ENCODE results near the gene TEN1. TPM values are rescaled to one million over a fixed set of nuclear protein-coding genes. Genes with fewer than 3 reads are reported as not detected.

Gene TEN1
- polyA plus RNA-seq, result 10 to 100 TPM; 42.7 to 43.7 TPM

- no peaks in the 10 kb centered on the region for H3K36me3 ChIP-seq (ENCODE audit: control insufficient read depth in 2 of 2, insufficient read depth in 2 of 2, low read length in 1 of 2)
- H3K4me1 ChIP-seq (ENCODE audit: control insufficient read depth in 2 of 2, insufficient read depth in 2 of 2, low read length in 1 of 2), result no peaks in the 10 kb centered on the region
- H3K27ac ChIP-seq (ENCODE audit: low read depth in 2 of 2, low read length in 1 of 2), result peak within 1 kb of the TSS; percentile 90 to 100
- WGBS, 2 donors, result 0% methylated on average over 71 to 72 of the region's 72 CpGs
- H3K9me3 ChIP-seq (ENCODE audit: control insufficient read depth in 2 of 2, insufficient read depth in 1 of 2, low read depth in 1 of 2, low read length in 1 of 2), result no peaks in the 10 kb centered on the region
- no peaks in the 10 kb centered on the region for H3K27me3 ChIP-seq (ENCODE audit: control insufficient read depth in 1 of 2, insufficient read depth in 2 of 2, low read length in 2 of 2)
- peak within 1 kb of the TSS; percentile 75 to 99 for H3K4me3 ChIP-seq (ENCODE audit: low read depth in 1 of 2, low read length in 2 of 2)
Observed at GRCh38 chr17:75978938-75979704, at the start of gene TEN1, which contains the start of gene ACOX1. TSS of gene TEN1 (plus strand) at chr17:75979240. CDS start at chr17:75986193, 6,953 bp downstream. TSS of gene ACOX1 (minus strand) at chr17:75979166. CDS start at chr17:75979073, 93 bp downstream.

GRCh38 chr17:75931062-75931461 is 48.0 kb upstream of the TEN1 start:
- Histone ChIP-seq H3K4me1 (ENCODE audit: control insufficient read depth in 2 of 2, insufficient read depth in 2 of 2, low read length in 1 of 2) (peaks cover 0 to 14% of the 10 kb centered on the region in 2 donors), H3K4me3 (ENCODE audit: low read depth in 1 of 2, low read length in 2 of 2) (no peak overlapping the region), H3K36me3 (ENCODE audit: control insufficient read depth in 2 of 2, insufficient read depth in 2 of 2, low read length in 1 of 2) (no peaks in the 10 kb centered on the region), H3K9me3 (ENCODE audit: control insufficient read depth in 2 of 2, insufficient read depth in 1 of 2, low read depth in 1 of 2, low read length in 1 of 2) (no peaks in the 10 kb centered on the region), H3K27ac (ENCODE audit: low read depth in 2 of 2, low read length in 1 of 2) (no peak overlapping the region), H3K27me3 (ENCODE audit: control insufficient read depth in 1 of 2, insufficient read depth in 2 of 2, low read length in 2 of 2) (no peaks in the 10 kb centered on the region)
- WGBS, 2 donors, result 93 to 94% methylated on average over 4 of the region's 4 CpGs

- peak overlapping the region; percentile 16 to 81 for H3K27ac ChIP-seq (ENCODE audit: low read depth in 2 of 2, low read length in 1 of 2)
- WGBS, 2 donors, result 80 to 82% methylated on average over 5 of the region's 5 CpGs
- H3K4me1 ChIP-seq (ENCODE audit: control insufficient read depth in 2 of 2, insufficient read depth in 2 of 2, low read length in 1 of 2), result peaks cover 0 to 1% of the 10 kb centered on the region in 2 donors
- no peaks in the 10 kb centered on the region for H3K36me3 ChIP-seq (ENCODE audit: control insufficient read depth in 2 of 2, insufficient read depth in 2 of 2, low read length in 1 of 2)
- H3K4me3 ChIP-seq (ENCODE audit: low read depth in 1 of 2, low read length in 2 of 2), result no peak overlapping the region
- no peaks in the 10 kb centered on the region for H3K9me3 ChIP-seq (ENCODE audit: control insufficient read depth in 2 of 2, insufficient read depth in 1 of 2, low read depth in 1 of 2, low read length in 1 of 2)
- no peaks in the 10 kb centered on the region for H3K27me3 ChIP-seq (ENCODE audit: control insufficient read depth in 1 of 2, insufficient read depth in 2 of 2, low read length in 2 of 2)
Observed at GRCh38 chr17:75932852-75933251, 46.2 kb upstream of the TEN1 start.

GRCh38 chr17:75933808-75934207 is 45.2 kb upstream of the TEN1 start:
- Histone ChIP-seq H3K27ac (ENCODE audit: low read depth in 2 of 2, low read length in 1 of 2) (no peak overlapping the region), H3K36me3 (ENCODE audit: control insufficient read depth in 2 of 2, insufficient read depth in 2 of 2, low read length in 1 of 2) (no peaks in the 10 kb centered on the region), H3K4me1 (ENCODE audit: control insufficient read depth in 2 of 2, insufficient read depth in 2 of 2, low read length in 1 of 2) (no peaks in the 10 kb centered on the region), H3K9me3 (ENCODE audit: control insufficient read depth in 2 of 2, insufficient read depth in 1 of 2, low read depth in 1 of 2, low read length in 1 of 2) (no peaks in the 10 kb centered on the region), H3K27me3 (ENCODE audit: control insufficient read depth in 1 of 2, insufficient read depth in 2 of 2, low read length in 2 of 2) (no peaks in the 10 kb centered on the region), H3K4me3 (ENCODE audit: low read depth in 1 of 2, low read length in 2 of 2) (no peak overlapping the region)
- WGBS, 2 donors, result 82 to 89% methylated on average over 4 of the region's 4 CpGs

- Histone ChIP-seq H3K36me3 (ENCODE audit: control insufficient read depth in 2 of 2, insufficient read depth in 2 of 2, low read length in 1 of 2) (no peaks in the 10 kb centered on the region), H3K27me3 (ENCODE audit: control insufficient read depth in 1 of 2, insufficient read depth in 2 of 2, low read length in 2 of 2) (no peaks in the 10 kb centered on the region), H3K4me1 (ENCODE audit: control insufficient read depth in 2 of 2, insufficient read depth in 2 of 2, low read length in 1 of 2) (no peaks in the 10 kb centered on the region), H3K27ac (ENCODE audit: low read depth in 2 of 2, low read length in 1 of 2) (no peak overlapping the region), H3K9me3 (ENCODE audit: control insufficient read depth in 2 of 2, insufficient read depth in 1 of 2, low read depth in 1 of 2, low read length in 1 of 2) (no peaks in the 10 kb centered on the region), H3K4me3 (ENCODE audit: low read depth in 1 of 2, low read length in 2 of 2) (no peak overlapping the region)
- WGBS, 2 donors, result 80 to 87% methylated on average over 13 of the region's 13 CpGs
Observed at GRCh38 chr17:75937652-75938051, 41.4 kb upstream of the TEN1 start.

GRCh38 chr17:75940727-75941441 is 38.2 kb upstream of the TEN1 start, which contains the start of gene FBF1:
TSS of gene FBF1 (minus strand) at chr17:75941042. CDS start at chr17:75938149, 2,893 bp downstream.
- Histone ChIP-seq H3K27me3 (ENCODE audit: control insufficient read depth in 1 of 2, insufficient read depth in 2 of 2, low read length in 2 of 2) (no peaks in the 10 kb centered on the region), H3K4me1 (ENCODE audit: control insufficient read depth in 2 of 2, insufficient read depth in 2 of 2, low read length in 1 of 2) (no peaks in the 10 kb centered on the region), H3K36me3 (ENCODE audit: control insufficient read depth in 2 of 2, insufficient read depth in 2 of 2, low read length in 1 of 2) (no peaks in the 10 kb centered on the region), H3K27ac (ENCODE audit: low read depth in 2 of 2, low read length in 1 of 2) (peak within 1 kb of the TSS; percentile 77), H3K9me3 (ENCODE audit: control insufficient read depth in 2 of 2, insufficient read depth in 1 of 2, low read depth in 1 of 2, low read length in 1 of 2) (no peaks in the 10 kb centered on the region), H3K4me3 (ENCODE audit: low read depth in 1 of 2, low read length in 2 of 2) (peak within 1 kb of the TSS; percentile 79 to 92)
- WGBS, 2 donors, result 0 to 1% methylated on average over 63 of the region's 63 CpGs

- Histone ChIP-seq H3K9me3 (ENCODE audit: control insufficient read depth in 2 of 2, insufficient read depth in 1 of 2, low read depth in 1 of 2, low read length in 1 of 2) (no peaks in the 10 kb centered on the region), H3K4me3 (ENCODE audit: low read depth in 1 of 2, low read length in 2 of 2) (peak overlapping the region in 1 of 2 donors; percentile 79)
- 33 to 41% methylated on average over 6 of the region's 6 CpGs for WGBS, 2 donors
Observed at GRCh38 chr17:75941442-75941819, 37.6 kb upstream of the TEN1 start.

GRCh38 chr17:75942473-75942872 is 36.6 kb upstream of the TEN1 start:
- Histone ChIP-seq H3K4me3 (ENCODE audit: low read depth in 1 of 2, low read length in 2 of 2) (no peak overlapping the region), H3K36me3 (ENCODE audit: control insufficient read depth in 2 of 2, insufficient read depth in 2 of 2, low read length in 1 of 2) (peaks cover 0 to 3% of the 10 kb centered on the region in 2 donors), H3K27ac (ENCODE audit: low read depth in 2 of 2, low read length in 1 of 2) (no peak overlapping the region), H3K9me3 (ENCODE audit: control insufficient read depth in 2 of 2, insufficient read depth in 1 of 2, low read depth in 1 of 2, low read length in 1 of 2) (no peaks in the 10 kb centered on the region), H3K27me3 (ENCODE audit: control insufficient read depth in 1 of 2, insufficient read depth in 2 of 2, low read length in 2 of 2) (no peaks in the 10 kb centered on the region), H3K4me1 (ENCODE audit: control insufficient read depth in 2 of 2, insufficient read depth in 2 of 2, low read length in 1 of 2) (no peaks in the 10 kb centered on the region)
- 87 to 91% methylated on average over 4 of the region's 4 CpGs for WGBS, 2 donors

More at GRCh38 chr17:75941442-75941819, 37.6 kb upstream of the TEN1 start:
- peak overlapping the region in 1 of 2 donors; percentile 77 for H3K27ac ChIP-seq (ENCODE audit: low read depth in 2 of 2, low read length in 1 of 2)
- no peaks in the 10 kb centered on the region for H3K4me1 ChIP-seq (ENCODE audit: control insufficient read depth in 2 of 2, insufficient read depth in 2 of 2, low read length in 1 of 2)
- H3K27me3 ChIP-seq (ENCODE audit: control insufficient read depth in 1 of 2, insufficient read depth in 2 of 2, low read length in 2 of 2), result no peaks in the 10 kb centered on the region
- H3K36me3 ChIP-seq (ENCODE audit: control insufficient read depth in 2 of 2, insufficient read depth in 2 of 2, low read length in 1 of 2), result no peaks in the 10 kb centered on the region

GRCh38 chr17:75943491-75943890 is 35.5 kb upstream of the TEN1 start:
- no peaks in the 10 kb centered on the region for H3K9me3 ChIP-seq (ENCODE audit: control insufficient read depth in 2 of 2, insufficient read depth in 1 of 2, low read depth in 1 of 2, low read length in 1 of 2)
- no peaks in the 10 kb centered on the region for H3K4me1 ChIP-seq (ENCODE audit: control insufficient read depth in 2 of 2, insufficient read depth in 2 of 2, low read length in 1 of 2)
- 76 to 98% methylated on average over 1 of the region's 1 CpG for whole genome bisulfite sequencing, 2 donors
- no peaks in the 10 kb centered on the region for H3K27me3 ChIP-seq (ENCODE audit: control insufficient read depth in 1 of 2, insufficient read depth in 2 of 2, low read length in 2 of 2)
- peaks cover 0 to 6% of the 10 kb centered on the region in 2 donors for H3K36me3 ChIP-seq (ENCODE audit: control insufficient read depth in 2 of 2, insufficient read depth in 2 of 2, low read length in 1 of 2)
- H3K27ac ChIP-seq (ENCODE audit: low read depth in 2 of 2, low read length in 1 of 2), result no peak overlapping the region
- H3K4me3 ChIP-seq (ENCODE audit: low read depth in 1 of 2, low read length in 2 of 2), result no peak overlapping the region

Measured in esophagus (tissue), 2 donors.